Stimulated activated CD4-positive, alpha-beta T cell treated with anti-CD3 and anti-CD28 coated beads, Interleukin-15, amount 100 ng/mL, for 24 hours (primary cell): Measurements from ENCODE around the gene COBL.

Experiments
- DNase-seq: peaks from one replicate; pipeline ENCODE4 v3.0.0-alpha.2; 2020

COBL gene

DNA sequence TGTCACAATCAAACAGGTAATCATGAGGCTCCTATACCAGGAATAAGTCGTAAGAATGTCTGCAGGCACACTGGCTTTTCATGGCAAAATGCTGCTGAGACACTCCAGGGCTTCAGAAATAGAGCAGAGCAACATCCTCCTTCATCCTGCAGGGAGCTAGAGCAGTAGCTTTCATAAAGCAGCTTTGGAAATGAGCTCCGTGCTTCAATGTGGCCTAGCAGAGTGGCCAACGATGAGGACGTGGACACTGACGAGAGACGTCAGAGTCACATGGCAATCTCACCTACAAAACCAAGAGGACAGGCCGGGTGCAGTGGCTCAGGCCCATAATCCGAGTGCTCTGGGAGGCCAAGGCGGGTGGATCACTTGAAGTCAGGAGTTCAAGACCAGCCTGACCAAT lies 9.8 kb downstream of the COBL start:
- DNase-seq: no peak

DNA sequence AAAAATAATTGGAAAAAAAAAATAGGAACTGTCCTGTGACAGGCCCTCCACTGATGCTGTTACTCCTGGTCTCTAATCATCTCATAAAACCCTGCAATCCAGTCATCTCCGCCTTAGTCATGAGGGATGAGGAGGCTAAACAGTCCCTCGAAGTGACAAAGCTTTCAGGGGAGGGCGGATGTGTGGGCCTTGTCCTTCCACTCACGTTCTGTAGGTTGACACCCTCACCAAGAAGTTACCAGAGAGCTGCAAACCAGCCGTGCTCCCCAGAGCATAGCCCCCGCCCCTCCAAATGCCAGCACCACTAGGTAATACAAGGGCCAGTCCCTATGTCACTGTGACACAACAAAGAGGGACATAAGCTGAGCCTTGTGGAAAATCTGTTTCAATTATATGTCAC lies 11.9 kb downstream of the COBL start:
- DNase-seq: no peak

- no peak for DNase-seq
Measured at GRCh38 chr7:51303142-51303525, 13.5 kb downstream of the COBL start.

- no peak for DNase-seq
Measured at GRCh38 chr7:51301806-51302205, 14.8 kb downstream of the COBL start.

DNA sequence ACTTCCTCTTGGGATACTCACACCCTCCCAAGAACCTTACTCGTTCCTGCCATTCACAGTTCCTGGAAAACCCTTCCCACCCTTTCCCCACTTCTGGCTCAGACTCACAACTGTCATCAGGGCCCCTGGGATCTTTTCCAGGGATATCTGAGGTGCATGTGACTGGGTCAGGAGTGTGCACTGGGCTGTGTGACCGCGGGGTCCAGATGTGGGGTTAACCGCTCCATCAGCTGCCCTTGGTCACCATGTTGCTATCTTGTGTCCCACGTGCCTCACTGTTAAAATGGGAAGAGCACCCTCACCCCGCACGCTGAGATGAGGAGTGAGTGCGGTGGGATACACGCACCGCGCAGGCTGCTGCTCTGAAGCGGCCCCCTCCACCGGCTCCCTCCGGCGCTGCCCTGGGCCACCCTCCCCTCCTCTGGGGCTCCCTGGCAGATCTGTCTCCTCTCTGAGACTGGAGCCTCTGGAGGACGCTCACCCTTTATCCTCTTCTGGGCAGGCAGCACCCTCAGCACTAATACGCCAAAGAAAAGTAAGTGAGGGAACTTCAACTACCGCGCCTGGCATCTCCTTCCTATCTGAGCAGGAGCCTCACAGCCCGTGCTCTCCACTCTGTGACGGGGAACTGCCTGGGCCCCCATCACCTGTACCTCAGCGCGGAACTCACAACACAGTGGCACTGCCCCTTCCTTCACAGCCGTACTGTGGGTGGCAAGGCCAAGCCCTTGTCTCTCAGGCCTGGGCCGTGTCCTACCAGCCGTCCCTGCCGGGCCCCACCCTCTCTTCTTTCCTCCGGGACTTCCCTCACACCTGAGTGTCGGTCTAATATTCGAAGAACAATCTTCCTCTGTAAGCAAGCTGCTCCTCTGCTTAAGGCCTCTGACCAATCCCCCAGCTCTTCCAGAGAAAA lies 15.6 kb downstream of the COBL start:
- no peak for DNase-seq

GRCh38 chr7:51299391-51300133 lies 17.0 kb downstream of the COBL start:
- no peak for DNase-seq

- no peak for DNase-seq
Measured at GRCh38 chr7:51298912-51299311, 17.7 kb downstream of the COBL start.

GRCh38 chr7:51297986-51298385 lies 18.6 kb downstream of the COBL start:
- DNase-seq: no peak

DNA sequence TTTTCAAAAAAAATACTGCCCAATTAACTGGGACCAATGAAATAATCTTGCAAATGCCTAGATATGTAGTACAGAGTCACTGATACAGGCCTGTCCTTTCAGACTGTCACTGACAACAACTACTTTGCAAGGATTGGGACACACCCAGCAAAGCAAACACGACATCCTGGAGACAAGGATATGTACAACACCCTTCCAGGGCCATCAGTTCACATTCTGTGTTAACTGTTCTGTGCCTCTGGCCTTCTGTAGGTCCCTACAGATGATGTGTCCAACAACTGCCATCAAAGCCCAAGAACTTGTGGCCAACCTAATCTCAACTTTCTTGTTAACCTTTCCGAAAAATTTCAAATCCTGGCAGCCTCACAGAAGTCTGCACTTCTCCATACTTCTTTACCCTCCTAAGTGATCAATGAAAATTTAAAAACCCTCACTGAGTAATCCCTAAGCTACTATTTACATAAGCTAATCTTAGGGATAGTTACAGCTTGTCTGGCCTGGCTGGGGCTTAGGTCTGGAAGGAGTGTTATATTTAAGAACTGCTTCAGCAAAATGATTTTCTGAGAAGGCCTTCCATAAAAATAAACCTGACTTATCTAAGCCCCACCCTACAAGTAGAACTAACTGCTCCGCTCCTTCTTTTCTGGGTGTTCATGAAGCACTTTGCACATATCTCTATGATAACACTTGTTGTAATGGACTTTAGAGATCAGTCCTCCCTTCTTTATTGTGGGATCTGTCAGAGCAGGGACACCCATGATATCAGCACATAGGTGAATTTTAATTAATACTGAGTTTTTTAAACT lies 21.0 kb downstream of the COBL start:
- no peak for DNase-seq

GRCh38 chr7:51292596-51292995 lies 24.0 kb downstream of the COBL start:
- no peak for DNase-seq

DNA sequence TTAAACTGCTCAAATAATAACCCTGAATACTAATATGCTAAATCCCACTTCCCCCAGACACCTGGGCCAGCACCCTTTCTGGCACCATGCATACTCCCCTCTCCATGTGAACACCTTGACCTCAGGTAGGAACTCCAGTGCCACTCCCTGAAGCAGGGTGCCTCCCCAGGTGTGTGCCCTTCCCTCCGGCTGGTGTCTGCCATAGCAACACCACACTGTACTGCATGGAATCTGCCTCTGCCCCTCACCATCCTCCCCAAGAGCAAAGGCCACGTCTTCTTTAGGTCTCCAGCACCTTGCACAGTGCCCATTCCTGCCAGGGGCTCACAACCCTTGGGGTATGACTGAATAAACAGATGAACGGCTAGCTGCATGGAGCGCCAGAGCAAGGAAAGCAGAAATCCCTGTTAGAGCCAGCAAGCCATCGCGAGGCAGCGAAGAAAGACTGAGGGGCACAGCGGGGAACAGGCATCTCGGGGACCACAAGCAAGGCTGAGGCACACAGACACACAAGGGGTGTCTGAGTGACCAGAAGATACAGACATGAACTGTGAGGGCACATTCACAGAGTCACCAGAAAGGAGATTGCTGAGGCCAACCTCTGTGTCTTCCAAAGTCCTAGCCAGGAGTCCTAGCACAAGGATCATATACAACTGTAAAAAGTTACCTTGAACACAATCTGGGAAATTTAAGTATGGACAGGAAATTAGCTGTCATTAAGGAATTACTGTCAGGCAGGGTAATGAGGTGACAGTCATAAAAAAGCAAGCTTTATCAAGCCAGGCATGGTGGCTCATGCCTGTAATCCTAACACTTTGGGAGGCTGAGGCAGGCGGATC lies 25.7 kb downstream of the COBL start:
- no peak for DNase-seq

DNA sequence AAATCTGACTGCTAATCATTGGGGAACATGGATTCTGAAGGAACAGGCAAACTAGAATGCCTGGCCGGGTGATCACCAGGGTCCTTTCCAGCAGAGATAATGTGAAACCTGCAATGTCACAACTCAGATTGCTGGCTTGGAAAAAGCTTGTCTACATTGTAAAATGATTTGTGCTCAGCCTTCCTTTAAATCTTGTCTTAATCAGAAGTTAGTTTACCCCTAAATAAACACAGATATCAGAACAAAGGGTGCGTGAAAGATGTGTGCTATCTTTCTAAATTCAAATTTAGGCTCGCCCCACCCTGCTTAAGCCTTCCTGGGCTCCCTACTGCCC lies 26.3 kb downstream of the COBL start:
- DNase-seq: no peak

GRCh38 chr7:51289623-51290303 lies 26.8 kb downstream of the COBL start:
- no peak for DNase-seq

GRCh38 chr7:51288896-51289622 lies 27.6 kb downstream of the COBL start:
- no peak for DNase-seq

DNA sequence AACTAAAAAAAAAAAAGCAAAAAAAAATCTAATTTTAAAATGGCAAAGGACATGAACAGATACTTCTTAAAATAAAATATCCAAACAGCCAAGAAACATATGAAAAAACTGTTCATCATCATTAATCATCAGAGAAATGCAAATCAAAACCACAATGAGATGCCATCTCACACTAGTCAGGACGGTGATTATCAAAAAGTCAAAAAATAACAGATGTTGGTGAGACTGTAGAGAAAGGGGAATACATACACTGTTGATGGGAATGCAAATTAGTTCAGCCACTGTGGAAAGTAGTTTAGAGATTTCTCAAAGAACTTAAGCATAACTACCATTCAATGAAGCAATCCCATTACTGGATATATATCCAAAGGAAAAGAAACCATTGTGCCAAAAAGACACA lies 30.2 kb downstream of the COBL start:
- DNase-seq: no peak

- no peak for DNase-seq
Measured at GRCh38 chr7:51280156-51280555, 36.5 kb downstream of the COBL start.

DNA sequence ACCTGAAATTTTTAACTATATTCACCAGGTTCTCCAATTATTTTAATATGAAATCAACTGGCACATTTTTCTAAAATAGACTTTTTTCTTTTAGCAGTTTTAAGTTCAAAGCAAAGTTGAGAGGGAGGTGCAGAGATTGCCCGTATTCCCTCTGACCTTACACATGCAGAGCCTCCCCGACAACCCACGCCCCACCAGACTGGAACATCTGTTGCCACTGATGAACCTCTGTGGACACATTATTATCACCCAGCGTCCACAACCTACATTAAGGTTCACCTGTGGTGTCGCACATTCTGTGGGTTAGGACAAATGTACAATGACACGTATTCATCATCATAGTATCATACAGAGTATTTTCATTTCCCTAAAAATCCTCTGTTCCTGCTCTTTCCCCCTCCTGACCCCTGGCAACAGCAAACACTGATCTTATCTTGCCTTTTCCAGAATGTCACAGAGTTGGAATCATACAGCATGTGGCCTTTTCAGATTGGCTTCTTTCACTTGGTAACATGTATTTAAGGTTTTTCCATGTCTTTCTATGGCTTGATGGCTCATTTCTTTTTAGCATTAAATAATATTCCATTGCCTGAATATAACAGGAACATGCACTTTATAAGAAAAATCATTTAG lies 37.1 kb downstream of the COBL start:
- no peak for DNase-seq

DNA sequence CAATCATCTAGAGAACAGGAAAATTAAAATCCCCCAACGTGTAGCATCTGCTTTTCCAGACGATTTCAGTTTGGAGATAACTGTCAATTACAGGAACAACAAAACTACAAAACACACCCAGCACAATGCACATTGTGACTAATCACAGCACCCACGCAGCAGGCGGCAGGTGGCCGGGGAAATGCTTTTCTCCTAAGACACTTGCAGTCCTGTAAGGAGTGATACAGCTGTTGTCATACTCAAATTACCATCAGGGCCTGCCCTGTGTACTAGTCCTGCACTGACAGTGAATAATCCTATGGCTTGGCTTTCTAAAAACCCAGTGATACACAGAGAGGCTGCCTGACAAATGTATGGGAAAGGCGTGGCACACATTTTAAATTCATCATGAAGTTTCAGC lies 37.8 kb downstream of the COBL start:
- no peak for DNase-seq

GRCh38 chr7:51276967-51277366 lies 39.6 kb downstream of the COBL start:
- no peak for DNase-seq

GRCh38 chr7:51276091-51276605 lies 40.5 kb downstream of the COBL start:
- DNase-seq: no peak

GRCh38 chr7:51275532-51275931 lies 41.1 kb downstream of the COBL start:
- DNase-seq: no peak
